ENCODE data around the gene PLA2G15. TPM values are rescaled to one million over a fixed set of nuclear protein-coding genes. Genes with fewer than 3 reads are reported as not detected.

The PLA2G15 gene
- total RNA-seq, 1 donor from 2014 or later, result 46.7 TPM

Small RNA genes lying within 50 kb of the gene (microRNA-seq; reads per million reads assigned to microRNA genes)
- not detected for gene MIR6773

Other genes with a start within 250 kb of the PLA2G15 start
- gene DPEP2, start 245.9 kb upstream of the PLA2G15 start, total RNA-seq, result 0.78 TPM
- gene DPEP2NB, start 229.5 kb upstream of the PLA2G15 start, total RNA-seq, result not detected
- gene DDX28, start 222.1 kb upstream of the PLA2G15 start, total RNA-seq, result 8.6 TPM
- 6.4 TPM for gene DUS2, start 222.1 kb upstream of the PLA2G15 start, total RNA-seq
- gene NFATC3, start 160.0 kb upstream of the PLA2G15 start, total RNA-seq, result 22.9 TPM
- gene ESRP2, start 9.2 kb upstream of the PLA2G15 start, total RNA-seq, result not detected
- 42.4 TPM for gene SLC7A6, start 19.2 kb downstream of the PLA2G15 start, total RNA-seq
- 14.5 TPM for gene SLC7A6OS, start 65.6 kb downstream of the PLA2G15 start, total RNA-seq
- gene PRMT7, start 65.6 kb downstream of the PLA2G15 start, total RNA-seq, result 24.2 TPM
- gene SMPD3, start 203.1 kb downstream of the PLA2G15 start, total RNA-seq, result not detected

Data from cardiac septum (tissue), 1 donor.